Fibroblast of upper back skin (primary cell): ENCODE data around the gene ZEB2.

Experiments used
- DNase-seq: peaks from one replicate; pipeline ENCODE4 v3.0.0-alpha.2; 2013

ZEB2 gene

DNA sequence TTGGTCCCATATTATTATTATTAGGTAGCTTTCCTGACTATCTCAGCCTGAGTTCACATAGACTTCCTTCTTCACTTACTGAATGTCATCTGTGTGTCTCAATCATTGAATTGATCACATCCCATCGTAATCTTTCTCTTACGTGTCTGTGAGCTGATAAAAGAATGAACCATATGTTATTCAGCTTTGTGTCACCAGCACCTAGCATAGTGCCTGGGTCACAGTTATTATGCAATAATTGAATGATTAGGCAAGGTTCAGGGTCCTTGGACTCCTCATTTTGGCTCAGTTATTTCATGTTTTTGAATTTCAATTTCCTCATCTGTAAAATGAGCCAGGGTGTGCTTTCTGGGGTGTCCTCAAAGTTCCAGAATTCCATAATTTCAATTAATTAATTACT, 107.2 kb downstream of the ZEB2 start:
- no peak for DNase-seq

DNA sequence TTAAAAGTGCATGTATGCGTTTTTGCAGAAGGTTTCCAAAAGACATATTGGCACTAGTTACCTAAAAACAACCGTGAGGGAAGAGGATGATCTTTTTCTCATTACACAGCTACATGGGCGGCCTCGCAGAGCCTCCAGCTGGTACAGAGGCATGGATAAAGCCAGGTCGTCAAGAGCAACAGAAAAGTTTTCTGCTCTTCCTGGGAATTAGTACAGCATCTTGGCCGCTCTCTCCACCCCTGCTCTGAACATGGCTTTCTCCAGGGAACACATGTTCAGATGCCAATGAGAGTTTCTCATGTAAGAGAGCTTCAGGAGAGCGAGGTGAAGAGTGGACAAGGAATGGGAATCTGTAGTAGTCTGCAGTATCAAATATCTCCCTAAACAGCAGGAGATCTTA, 108.4 kb downstream of the ZEB2 start:
- DNase-seq, result no peak

DNA sequence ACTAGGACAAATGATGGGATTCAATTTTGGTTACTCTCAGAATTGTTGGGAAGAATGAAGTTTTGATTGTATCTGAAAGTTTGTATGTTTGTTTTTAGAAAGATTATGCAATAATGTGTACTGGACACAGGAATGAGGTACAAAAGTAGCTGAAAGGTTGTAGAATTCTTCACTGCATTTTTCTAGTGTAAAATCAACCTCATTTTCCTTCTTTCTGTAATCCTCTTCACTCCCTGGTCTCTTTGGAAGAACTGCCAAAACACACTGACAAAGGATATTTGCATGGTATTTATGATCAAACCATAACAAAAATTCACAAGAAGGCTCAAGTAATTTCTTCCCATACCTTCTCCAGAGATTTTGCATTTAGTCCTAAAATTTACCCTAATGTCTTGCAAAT, 110.7 kb downstream of the ZEB2 start:
- no peak for DNase-seq

DNA sequence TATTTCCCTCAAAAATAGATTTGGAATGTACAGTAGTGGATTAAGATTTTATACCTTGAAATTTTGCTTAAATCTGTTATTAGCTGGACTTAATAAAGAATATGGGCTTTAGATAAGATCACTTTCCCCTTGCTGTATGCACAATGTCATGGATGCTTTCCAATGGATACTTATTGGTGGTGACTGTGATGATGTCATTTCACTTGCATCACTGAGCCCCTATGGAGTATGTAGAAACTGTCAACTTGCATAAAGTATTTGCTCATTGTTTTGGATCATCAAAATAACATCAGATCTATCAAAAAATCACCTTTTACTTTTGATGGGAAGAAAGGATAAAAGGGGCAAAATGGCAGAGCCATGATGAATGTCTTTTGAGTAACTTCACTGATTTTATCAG, 112.7 kb downstream of the ZEB2 start:
- no peak for DNase-seq

DNA sequence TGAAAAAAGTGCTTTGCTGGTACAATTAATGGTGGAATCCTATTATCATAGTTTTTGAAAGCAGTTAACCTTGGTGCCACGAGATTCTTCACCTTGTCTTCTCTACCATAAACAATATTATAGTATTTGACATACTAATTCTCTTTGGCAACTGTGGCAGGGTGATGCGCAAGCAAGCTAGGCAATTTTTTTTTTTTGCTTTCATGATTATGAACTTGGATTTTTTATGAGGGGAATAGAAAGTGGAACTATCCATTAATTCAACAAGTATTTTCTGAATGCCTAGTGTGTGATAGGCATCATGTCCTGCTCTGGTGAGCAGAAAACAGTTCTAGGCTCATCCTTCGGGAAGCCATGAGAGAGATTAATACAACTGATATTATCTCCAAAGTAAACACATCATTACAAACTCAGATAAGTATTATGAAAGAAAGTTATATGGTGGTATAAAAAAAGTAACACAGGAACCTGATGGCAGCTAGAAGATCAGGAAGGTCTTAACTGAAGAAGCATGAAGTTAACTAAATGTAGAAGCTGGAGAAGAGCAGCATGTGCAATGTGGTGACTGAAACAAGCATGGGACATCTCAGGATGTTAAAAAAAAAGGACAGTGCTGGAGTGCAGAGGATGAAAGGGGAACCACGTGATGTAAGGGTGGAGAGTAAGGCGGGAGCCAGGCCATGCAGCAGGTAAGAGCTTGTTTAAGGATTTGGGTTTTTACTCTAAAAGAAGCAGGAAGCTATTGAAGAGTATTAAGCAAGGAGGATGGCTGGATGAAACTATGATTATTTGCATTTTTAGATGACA, 113.7 kb downstream of the ZEB2 start:
- DNase-seq, result no peak

DNA sequence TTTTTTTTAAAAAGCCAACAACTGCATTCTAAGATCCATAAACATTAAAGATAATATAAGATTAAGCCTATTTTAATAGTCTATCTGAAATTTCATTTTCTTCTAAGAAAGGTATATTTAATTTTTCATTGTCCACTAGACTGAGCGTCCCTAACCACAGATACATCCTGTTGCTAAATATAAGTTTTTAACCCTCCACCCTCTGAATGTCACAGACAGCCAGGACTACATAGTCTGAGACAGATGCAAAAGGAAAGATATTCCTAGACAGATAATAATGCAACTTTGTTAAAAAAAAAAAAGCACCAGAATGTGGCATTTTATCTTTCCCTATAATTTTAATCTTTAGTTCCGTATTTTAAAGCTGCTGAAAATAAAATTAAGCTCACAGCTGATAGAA, 114.6 kb downstream of the ZEB2 start:
- no peak for DNase-seq

DNA sequence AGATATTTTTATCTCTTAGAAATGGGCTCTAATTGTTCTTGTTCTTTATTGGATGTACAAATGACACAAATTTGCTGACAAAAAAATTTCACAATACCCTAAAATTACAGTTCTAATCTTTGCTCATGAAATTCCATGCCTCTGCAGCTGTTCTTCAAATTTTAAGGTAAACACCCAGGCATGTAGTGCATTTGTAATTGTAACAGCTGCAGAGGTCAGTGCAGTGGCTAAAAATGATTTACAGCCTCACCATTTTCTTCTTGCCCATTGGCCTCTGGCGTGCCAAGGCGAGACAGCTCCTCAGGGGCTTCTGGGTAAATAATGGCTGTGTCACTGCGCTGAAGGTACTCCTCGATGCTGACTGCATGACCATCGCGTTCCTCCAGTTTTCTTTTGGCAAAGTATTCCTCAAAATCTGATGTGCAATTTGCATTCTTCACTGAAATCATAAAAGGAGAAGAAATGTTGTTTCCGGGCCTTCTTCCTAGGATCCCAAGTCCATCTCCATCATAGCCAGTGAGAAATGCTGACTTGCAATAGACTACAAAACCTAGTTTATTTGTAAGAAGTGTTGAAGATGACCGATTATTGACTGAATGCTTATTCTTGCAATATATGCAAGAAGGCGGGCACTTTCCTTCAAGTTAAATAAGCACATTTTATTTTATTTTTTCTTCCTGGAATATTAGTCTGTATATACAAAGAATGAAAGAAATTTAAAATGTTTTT, 115.2 kb downstream of the ZEB2 start:
- DNase-seq, result no peak

DNA sequence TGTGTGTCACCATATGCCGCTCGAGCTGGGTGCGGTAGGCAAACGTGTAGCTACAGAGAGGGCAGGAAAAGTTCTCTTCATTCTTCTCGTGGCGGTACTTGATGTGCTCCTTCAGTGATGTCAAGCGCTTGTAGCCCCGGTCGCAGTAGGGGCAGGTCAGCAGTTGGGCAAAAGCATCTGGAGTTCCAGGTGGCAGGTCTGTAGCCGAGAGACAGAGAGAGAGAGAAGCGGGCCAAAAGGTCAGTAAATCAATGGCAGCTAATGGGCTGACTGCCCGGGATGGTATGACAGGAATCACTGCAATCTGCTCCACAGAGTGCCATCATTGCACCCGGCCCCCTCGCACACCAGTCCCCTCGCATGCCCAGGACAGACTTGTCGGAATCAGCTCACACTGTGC, 116.0 kb downstream of the ZEB2 start:
- DNase-seq, result no peak

DNA sequence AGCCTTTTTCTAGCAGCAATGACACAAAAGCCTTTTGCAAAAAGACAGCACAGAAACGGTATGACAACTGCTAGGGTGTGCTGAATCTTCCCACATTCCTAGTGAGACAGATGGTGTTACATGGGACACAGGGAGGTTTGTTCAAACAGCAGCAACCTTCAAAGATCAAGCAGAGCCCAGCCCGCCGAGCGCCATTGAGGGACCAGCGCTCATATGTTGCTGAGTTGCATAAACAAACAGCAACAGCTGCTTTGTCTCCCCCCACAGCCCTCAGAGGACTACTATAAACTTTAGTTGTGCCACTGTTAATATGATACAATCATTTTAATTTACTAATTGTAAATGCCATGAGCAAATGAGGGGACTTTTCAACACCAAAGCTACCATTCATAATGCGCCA, 117.7 kb downstream of the ZEB2 start:
- DNase-seq, result no peak

DNA sequence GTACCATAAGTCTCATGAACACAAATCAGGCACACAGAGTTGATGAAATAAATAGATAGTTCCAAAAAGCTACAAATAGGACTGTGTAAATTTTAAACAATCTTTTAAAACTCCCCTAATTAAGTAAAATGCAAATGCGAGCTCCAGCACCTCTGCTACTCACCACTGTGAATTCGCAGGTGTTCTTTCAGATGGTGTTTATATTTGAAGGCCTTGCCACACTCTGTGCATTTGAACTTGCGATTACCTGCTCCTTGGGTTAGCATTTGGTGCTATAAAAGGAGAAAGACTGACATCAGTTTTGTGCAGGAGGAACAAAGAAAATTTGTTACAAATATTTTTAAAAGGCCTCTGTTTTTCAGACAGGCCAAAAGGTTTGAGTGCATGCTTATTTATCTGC, 118.9 kb downstream of the ZEB2 start:
- DNase-seq, result no peak

DNA sequence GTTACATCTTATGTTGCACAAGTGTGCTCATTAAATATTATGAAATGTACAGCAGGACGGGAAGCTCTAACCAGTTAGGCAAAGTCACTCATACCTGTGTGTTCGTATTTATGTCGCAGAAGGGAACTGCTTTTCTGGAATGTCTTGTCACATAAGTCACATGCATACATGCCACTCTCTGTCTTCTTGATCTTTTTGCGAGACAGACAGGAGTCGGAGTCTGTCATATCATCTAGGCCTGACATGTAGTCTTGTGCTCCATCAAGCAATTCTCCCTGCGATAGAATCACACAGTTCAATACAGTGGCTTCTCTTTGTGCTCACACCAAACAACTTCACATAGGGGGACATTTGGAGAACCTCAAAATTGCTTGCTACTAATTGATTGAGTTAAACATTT, 123.6 kb downstream of the ZEB2 start:
- DNase-seq, result no peak

DNA sequence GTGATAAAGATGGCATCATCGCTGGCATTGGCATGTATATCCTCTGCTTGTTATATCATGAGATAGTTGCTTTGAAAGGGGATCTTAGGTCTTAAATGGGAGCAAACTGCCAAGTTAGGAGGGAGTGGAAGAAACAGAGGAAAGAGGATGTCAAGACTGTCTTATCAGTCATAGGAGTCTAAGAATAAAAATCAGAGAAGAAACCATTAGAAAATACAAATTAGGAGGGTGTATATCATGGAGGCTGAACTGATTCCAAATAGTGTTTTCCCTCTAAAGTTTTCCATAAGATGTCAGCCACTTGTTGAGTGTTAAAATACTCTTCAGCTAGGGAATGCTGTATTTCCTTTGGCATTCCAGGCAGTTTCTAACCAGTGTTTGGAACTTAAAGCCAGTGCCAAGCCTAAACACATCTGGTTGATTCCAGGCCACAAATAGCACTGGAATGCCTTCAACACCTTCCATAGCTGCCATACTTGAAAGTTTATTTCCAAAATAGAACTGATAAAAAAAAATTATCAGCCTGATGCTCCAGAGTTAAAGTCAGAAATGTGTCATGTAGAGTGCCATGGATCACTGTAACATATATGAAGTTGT, 129.4 kb downstream of the ZEB2 start:
- peak; percentile 72 for DNase-seq

DNA sequence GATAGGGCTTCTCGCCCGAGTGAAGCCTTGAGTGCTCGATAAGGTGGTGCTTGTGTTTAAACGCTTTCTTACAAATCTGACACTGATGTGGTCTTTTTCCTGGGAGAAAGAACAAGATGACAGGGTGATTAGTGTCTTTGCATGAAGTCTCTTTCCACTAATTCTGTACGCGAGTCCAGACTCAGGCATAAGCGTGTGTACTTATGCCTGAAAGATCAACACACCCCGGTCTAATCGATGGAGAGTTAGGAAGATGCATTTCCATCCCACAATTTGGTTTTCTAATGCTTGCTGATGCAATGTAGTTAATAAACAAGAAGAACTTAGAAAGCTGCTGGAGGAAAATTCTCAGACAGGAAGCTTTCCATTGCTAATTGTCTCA, 130.0 kb downstream of the ZEB2 start:
- DNase-seq, result no peak

DNA sequence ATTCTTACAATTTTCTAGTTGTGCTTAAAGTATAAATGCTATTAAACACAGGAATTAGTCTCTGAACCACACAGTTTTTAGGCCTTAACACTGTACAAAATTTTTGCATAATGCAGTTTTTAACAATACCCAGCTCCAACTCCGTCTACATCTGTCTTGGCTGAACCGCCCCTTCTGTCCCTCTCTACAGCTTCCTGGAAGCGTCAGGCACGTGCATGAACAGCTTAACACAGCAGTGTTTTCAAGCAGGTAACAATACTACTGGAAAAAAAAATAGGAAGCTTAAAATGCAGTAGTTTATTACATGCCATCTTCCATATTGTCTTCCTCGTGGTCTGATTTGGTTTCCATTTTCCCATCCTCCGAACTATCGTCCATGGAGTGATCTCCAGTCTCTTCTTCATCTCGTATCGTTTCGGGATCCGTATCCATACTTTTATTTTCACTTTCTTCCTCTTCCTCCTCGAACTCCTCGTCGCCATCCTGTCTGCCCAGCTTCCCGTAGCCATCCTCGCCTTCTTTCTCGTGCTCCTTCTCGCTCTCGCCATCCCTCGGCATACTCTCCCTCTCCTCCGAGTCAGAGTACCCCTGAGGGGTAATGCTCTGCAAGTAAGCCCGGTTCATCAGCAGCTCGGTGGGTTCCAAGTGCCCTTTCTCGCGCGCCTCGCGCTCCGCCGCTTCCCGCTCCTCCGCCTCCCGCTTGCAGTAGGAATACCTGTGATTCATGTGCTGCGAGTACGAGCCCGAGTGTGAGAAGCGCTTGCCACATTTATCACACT, 130.6 kb downstream of the ZEB2 start:
- no peak for DNase-seq

DNA sequence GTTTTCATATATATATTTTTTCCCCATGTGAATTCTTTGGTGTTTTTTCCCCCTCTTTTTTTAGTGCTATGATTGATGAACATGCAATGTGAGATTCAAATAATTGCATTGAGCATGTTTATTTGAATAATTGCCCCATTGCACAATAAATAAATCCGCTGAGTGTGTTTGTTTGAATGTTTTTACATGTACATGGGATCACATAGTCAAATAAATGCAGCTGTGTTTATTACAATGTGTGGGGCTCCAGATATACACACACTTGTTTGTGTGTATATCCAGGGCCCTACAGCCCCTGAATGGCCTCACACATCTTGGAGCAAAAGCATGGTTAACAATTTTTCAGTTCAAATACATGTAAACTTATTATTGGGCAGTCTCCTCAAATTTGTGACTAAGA, 134.5 kb downstream of the ZEB2 start:
- DNase-seq, result no peak

DNA sequence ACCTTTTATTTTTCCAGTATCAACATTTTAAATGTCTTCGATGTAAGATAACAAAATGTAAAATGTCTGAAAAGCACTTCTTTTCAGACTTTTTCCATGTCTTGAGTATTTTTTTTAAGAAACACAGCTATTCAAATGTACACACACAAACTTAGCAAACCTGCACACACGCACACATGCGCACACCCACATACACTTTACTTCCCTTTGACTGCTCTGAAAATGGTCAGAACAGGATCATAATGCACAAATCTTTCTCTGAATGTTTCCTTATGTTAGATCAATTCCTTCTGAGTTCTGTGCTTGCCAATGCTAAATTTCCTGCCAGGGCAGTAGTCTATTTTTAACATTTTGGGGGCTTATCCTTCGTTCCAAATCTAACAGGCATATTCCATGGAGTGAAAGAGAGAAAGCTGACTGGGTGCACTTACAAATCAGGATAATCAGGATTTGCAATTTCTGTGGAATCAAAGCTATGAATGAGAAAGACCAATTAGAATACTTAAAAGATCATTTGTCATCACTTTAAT, 136.3 kb downstream of the ZEB2 start:
- no peak for DNase-seq

DNA sequence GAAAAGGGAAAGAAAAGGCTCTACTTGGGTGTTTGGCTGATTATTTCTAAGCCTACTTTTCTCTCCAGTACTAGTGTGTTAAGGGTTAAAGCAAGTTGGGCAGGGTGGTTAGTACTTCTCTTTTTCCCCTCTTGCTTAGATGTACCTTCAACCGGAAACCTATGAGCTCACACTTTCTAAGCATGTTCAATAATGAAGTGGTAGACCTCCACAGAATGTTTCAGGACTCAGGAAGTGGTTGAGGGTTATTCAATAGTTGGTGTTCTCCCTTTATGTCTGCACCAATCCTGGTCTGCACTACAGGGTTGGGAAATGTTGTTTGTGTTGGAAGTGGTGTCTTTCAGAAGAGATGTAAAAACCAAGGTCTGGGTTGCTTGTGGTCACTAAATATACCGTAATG, 137.1 kb downstream of the ZEB2 start:
- no peak for DNase-seq

DNA sequence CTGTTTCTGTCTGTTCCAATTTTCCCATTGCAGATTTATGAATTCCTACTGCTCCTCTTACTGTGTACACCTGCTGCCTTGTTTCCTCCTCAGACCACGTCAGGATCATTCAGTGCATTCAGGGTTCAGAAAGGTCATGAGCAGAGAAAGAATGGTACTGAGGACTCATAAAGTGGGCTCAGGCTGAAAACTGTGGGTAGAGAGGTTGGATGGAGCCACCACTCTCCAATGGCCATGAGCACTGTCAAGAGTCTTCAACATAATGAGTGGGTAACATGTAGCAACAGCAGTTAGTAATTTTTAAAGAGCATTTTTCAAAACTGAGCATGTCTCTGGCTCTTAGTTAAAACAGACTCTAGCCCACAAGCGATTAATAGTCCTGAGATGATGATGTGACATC, 138.2 kb downstream of the ZEB2 start:
- DNase-seq, result no peak

DNA sequence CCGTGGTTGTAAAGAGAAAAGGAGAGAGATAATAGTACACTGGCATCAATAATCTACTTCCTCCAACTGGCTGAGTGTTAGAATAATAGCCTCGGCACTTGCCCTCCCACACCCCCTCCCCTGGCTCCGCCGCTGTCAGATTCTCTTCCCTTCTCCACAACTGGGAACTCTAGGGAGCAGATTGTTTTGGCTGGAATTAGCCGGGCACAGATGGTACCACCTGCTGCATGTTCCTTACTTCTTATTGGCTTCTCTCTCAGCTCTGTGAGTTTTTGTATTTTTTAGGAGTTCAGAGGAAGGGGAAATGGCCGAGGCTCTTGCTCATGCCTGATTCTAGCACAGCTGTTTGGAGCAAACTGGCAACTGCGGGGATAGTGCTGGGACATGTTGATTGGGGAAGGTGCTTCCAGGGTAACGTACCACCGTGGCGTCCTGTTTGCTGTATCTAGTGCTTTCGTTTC, 140.0 kb downstream of the ZEB2 start:
- DNase-seq, result no peak

DNA sequence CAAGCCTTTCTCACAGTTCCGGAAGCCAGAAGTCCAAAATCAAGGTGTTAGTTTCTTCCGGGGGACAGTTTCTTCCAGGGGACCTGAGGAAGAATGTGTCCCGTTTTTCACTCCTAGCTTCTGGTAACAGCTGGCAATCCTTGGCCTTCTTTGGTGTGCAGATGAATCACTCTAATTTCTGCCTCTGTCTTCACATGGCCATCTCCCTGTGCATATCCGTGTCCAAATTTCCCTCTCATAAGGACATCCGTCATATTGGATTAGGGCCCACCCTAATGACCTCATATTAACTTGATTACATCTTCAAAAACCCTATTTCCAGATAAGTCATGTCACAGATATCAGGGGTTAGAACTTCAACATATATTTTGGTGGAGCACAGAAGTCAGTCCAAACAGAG, 141.4 kb downstream of the ZEB2 start:
- DNase-seq, result no peak

DNA sequence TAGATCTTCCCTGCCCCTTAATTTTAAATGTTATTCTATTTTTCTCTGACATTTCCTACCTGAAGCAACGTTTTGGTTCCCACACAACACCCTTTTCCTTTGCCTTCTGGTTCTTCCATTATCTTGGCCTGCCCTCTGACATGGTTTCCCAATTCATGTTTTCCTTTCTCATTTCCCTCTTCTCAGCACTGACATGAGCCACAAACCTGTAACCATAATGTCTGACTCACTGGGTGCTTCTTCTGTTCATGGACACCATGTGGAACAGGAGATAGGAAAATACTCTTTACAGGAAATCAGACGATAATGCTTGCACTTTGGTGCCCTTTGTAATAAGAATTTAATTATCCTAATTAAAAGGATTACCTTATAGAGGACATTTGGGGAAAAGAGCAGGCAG, 142.0 kb downstream of the ZEB2 start:
- peak; percentile 49 for DNase-seq

DNA sequence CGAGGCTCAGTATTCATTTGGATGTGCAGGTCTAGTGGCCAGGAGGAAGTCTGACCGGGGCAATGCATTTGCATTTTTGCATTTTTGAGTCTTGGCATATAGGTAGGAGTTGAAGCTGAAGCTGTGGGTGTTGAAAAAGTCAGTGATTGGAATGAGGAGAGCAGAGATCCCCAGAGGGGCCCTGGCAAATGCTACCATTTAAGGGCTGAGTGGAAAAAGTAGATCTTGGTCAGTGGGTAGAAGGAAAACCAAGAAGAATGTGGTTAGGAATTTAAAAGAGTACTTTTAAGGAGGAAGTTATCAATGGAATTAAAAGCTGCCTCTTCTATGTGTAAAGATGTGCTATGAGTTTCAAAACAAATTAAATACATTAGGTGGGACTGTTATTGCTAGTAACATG, 143.0 kb downstream of the ZEB2 start:
- DNase-seq, result peak; percentile 72

DNA sequence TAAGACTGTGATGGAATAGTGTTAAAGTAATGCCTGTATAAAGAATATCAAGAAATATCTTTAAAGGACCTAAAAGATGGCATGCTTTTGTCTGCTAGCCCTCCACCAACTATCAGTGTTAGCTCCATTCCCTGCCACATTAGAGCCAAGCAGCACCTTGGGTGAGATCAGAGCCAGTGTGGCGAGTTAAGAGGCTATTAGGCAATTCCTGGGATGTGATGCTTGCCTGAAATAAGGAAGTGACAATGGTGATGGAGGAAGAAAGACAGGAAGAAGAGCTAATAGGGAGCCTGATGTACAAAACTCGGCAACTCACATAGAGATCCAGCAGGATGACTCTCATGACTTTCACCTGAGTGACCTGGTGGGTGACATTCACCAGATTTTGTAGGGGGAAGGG, 143.5 kb downstream of the ZEB2 start:
- DNase-seq, result no peak
